Endothelial cell of umbilical vein (primary cell): ENCODE data around the gene GAP43. TPM values are rescaled to one million over a fixed set of nuclear protein-coding genes. Genes with fewer than 3 reads are reported as not detected.

Experiments used
- BruUV-seq: library from RNA; stranded (reverse); fragments of 400-500 nt; replicated peaks from 2 replicates; lab custom pipeline; 2021; lab: Mats Ljungman, UMichigan
- CTCF ChIA-PET: fragments of 300-600, 350-600 bp; sonication (Branson Sonifier 250); formaldehyde crosslinking; loops from one replicate; lab custom pipeline; 2021; ENCODE audit warnings: antibody characterized with exemption, inconsistent platforms; lab: Charles Lee
- POLR2A ChIA-PET: fragments of 300-600, 350-600 bp; sonication (Branson Sonifier 250); formaldehyde crosslinking; loops from one replicate; lab custom pipeline; 2021; ENCODE audit warnings: antibody characterized with exemption, inconsistent platforms; lab: Charles Lee
- DNase-seq: peaks from one replicate; pipeline ENCODE4 v3.0.0-alpha.2; 2011; ENCODE audit warnings: low read depth, low spot score
- FAIRE-seq: peaks from 2 replicates; lab custom pipeline; 2011; peaks lifted over from hg19 to GRCh38; lab: Jason Lieb, UNC
- H2AFZ ChIP-seq: 2 replicates; pipeline ENCODE4 v1.6.0; 2012; ENCODE audit warnings: low read depth, low read length, control low read depth, inconsistent platforms
- H3K27ac ChIP-seq: 2 replicates; pipeline ENCODE4 v1.5.1; 2011; ENCODE audit warnings: low read depth, mild to moderate bottlenecking, control low read depth, low read length, moderate library complexity; ENCODE audit not compliant: insufficient read depth
- H3K27me3 ChIP-seq, 2 experiments: 2 replicates each; pipeline versions ENCODE4 v1.6.0 to v1.6.1; 2011; ENCODE audit warnings: low read length in 2 of 2, mixed read lengths in 1 of 2; ENCODE audit not compliant: control insufficient read depth in 2 of 2, insufficient read depth in 2 of 2
- H3K36me3 ChIP-seq, 2 experiments: 2 replicates in 1 of 2; 3 replicates in 1 of 2; pipeline ENCODE4 v1.5.1; 2011; ENCODE audit warnings: low read length in 2 of 2, mild to moderate bottlenecking in 1 of 2, moderate library complexity in 1 of 2; ENCODE audit not compliant: control insufficient read depth in 2 of 2, insufficient read depth in 2 of 2; ENCODE audit errors: extremely low read depth in 1 of 2
- H3K4me1 ChIP-seq: 3 replicates; pipeline ENCODE4 v1.5.1; 2011; ENCODE audit warnings: mild to moderate bottlenecking, low read length; ENCODE audit not compliant: control insufficient read depth, insufficient read depth; ENCODE audit errors: extremely low read depth
- H3K4me2 ChIP-seq: 2 replicates; pipeline ENCODE4 v1.6.1; 2011; ENCODE audit warnings: low read length, control low read depth, mixed read lengths; ENCODE audit not compliant: insufficient read depth
- H3K4me3 ChIP-seq, 3 experiments: fragments of 200-600 bp in 1 of 3; sonication (generic), shearing (Covaris generic) in 1 of 3; replicated peaks in 1 of 3; 2 replicates each; pipeline ENCODE4 v1.5.1; 2011 to 2016; ENCODE audit warnings: control low read depth in 3 of 3, low read length in 3 of 3, mild to moderate bottlenecking in 2 of 3, inconsistent platforms in 1 of 3, low read depth in 1 of 3, moderate library complexity in 1 of 3; ENCODE audit not compliant: insufficient read depth in 1 of 3
- H3K79me2 ChIP-seq: 2 replicates; pipeline ENCODE4 v1.6.0; 2012; ENCODE audit warnings: low read length, inconsistent platforms; ENCODE audit not compliant: control insufficient read depth, insufficient read depth
- H3K9ac ChIP-seq: replicated peaks from 2 replicates; pipeline ENCODE3; 2011; ENCODE audit warnings: low read length, control low read depth; ENCODE audit not compliant: insufficient read depth; ENCODE audit errors: extremely low read depth
- H3K9me1 ChIP-seq: replicated peaks from 3 replicates; pipeline ENCODE4 v1.6.0; 2011; ENCODE audit warnings: mild to moderate bottlenecking, low read length; ENCODE audit not compliant: control insufficient read depth, insufficient read depth; ENCODE audit errors: extremely low read depth
- H3K9me3 ChIP-seq: replicated peaks from 2 replicates; pipeline ENCODE4 v1.5.1; 2012; ENCODE audit warnings: low read length, inconsistent platforms; ENCODE audit not compliant: control insufficient read depth, insufficient read depth
- H4K20me1 ChIP-seq: replicated peaks from 2 replicates; pipeline ENCODE3; 2011; ENCODE audit warnings: mild to moderate bottlenecking, low read length; ENCODE audit not compliant: control insufficient read depth, insufficient read depth; ENCODE audit errors: extremely low read depth
- CTCF ChIP-seq, 2 donors: IDR thresholded peaks; 1 replicate in 1 of 2; 2 replicates in 1 of 2; pipeline ENCODE4 v1.5.1; 2011; ENCODE audit warnings: low read length in 2 of 2, mild to moderate bottlenecking in 2 of 2, moderate library complexity in 2 of 2, control low read depth in 1 of 2, inconsistent platforms in 1 of 2, low read depth in 1 of 2; ENCODE audit not compliant: insufficient read depth in 1 of 2; ENCODE audit errors: extremely low read depth in 1 of 2
- EZH2 ChIP-seq: IDR thresholded peaks from 2 replicates; pipeline ENCODE4 v1.6.1; 2012; ENCODE audit warnings: borderline replicate concordance, low read depth, mild to moderate bottlenecking, moderate library complexity, low read length, inconsistent platforms; ENCODE audit not compliant: severe bottlenecking
- FOS ChIP-seq: IDR thresholded peaks from 2 replicates; pipeline ENCODE4 v1.6.1; 2011; ENCODE audit warnings: mild to moderate bottlenecking, low read length, moderate library complexity, borderline replicate concordance; ENCODE audit not compliant: insufficient read depth
- GATA2 ChIP-seq: IDR thresholded peaks from 2 replicates; pipeline ENCODE4 v1.7.0; 2011; ENCODE audit warnings: low read depth, mild to moderate bottlenecking, moderate library complexity, mixed read lengths, low read length; ENCODE audit not compliant: insufficient read length, insufficient read depth
- JUN ChIP-seq: IDR thresholded peaks from 2 replicates; pipeline ENCODE4 v1.6.1; 2011; ENCODE audit warnings: borderline replicate concordance, low read depth; ENCODE audit not compliant: insufficient read length, insufficient read depth
- MAX ChIP-seq: IDR thresholded peaks from 2 replicates; pipeline ENCODE4 v1.6.1; 2011; ENCODE audit not compliant: insufficient read depth, insufficient read length
- MYC ChIP-seq: IDR thresholded peaks from one replicate; pipeline ENCODE4 v1.6.1; 2011; ENCODE audit warnings: mild to moderate bottlenecking, low read depth, low read length
- POLR2A ChIP-seq: IDR thresholded peaks from 2 replicates; pipeline ENCODE4 v1.6.1; 2012; ENCODE audit warnings: low read depth, mild to moderate bottlenecking, control low read depth, low read length
- POLR2AphosphoS5 ChIP-seq: IDR thresholded peaks from 2 replicates; pipeline ENCODE4 v1.6.1; 2012; ENCODE audit warnings: low read depth, mild to moderate bottlenecking, control low read depth, low read length, moderate library complexity; ENCODE audit not compliant: insufficient read depth
- dilution Hi-C: fragments of 300-500 bp; cut with MboI; formaldehyde crosslinking; loops from one replicate; pipeline ENCODE4 v1.15.0; 2019; ENCODE audit warnings: low sequenced_read_pairs; ENCODE audit not compliant: extremely low pct_ligation_motif_present
- intact Hi-C: fragments of 100-400 bp; cut with micrococcal nuclease; formaldehyde crosslinking; loops from one replicate; pipeline ENCODE4 v1.10.0; 2022
- polyA plus RNA-seq, 4 experiments: library from polyadenylated mRNA; depleted of rRNA in 3 of 4; stranded (reverse) in 3 of 4; unstranded in 1 of 4; fragments of >200 nt; gene quantifications; 2 replicates each; pipeline versions ENCODE4 v1.2.1 to v1.2.3, GENCODE V29; 2011 to 2012; ENCODE audit warnings: missing spikeins in 1 of 4
- total RNA-seq: library from RNA; stranded (reverse); gene quantifications from 2 replicates; pipeline ENCODE4 v1.2.3, GENCODE V29; 2021

GAP43 gene
- total and polyA plus RNA-seq, 2 donors (not counting 3 experiments of a cell fraction or from before 2014, with no cell fraction given), result 0.06 TPM; not detected in 1

- Histone ChIP-seq H3K9ac (no peak overlapping the region), H3K4me3 (no peak overlapping the region), H2AFZ (no peak overlapping the region), H3K9me3 (no peaks in the 10 kb centered on the region), H3K27ac (no peak overlapping the region), H3K36me3 (no peaks in the 10 kb centered on the region), H3K27me3 (no peaks in the 10 kb centered on the region), H3K4me2 (no peak overlapping the region), H3K4me1 (no peaks in the 10 kb centered on the region), H3K79me2 (no peaks in the 10 kb centered on the region), H3K9me1 (no peaks in the 10 kb centered on the region), H4K20me1 (no peaks in the 10 kb centered on the region)
- dilution Hi-C loops, result no loop called here
- intact Hi-C loops, result loop anchor here (1.0 to 10.0 kb wide), 3 partner anchors 34 to 1307 kb away; no protein-coding TSS in a partner anchor
- TF ChIP-seq MAX (no peak), EZH2 (no peak), FOS (no peak), MYC (no peak), CTCF (IDR thresholded peaks at IDR 0.05; ENCODE audit: extremely low read depth in 1 of 2, insufficient read depth in 1 of 2, low read depth in 1 of 2, low read length in 2 of 2) (no peak), POLR2AphosphoS5 (no peak), GATA2 (no peak), JUN (no peak), POLR2A (no peak)
- DNase-seq, result no peak
- BruUV-seq, result no TSS peak
- FAIRE-seq, result no peak
- POLR2A ChIA-PET, result no interaction called here
- CTCF ChIA-PET, result interaction anchor here (1.0 to 1.3 kb wide), 3 partner anchors 474 to 1308 kb away, joined by 3 to 15 read pairs (median 4); no protein-coding TSS in a partner anchor
Measured at GRCh38 chr3:115691964-115692363, 68.7 kb downstream of the GAP43 start.
